Activated CD4-positive, alpha-beta memory T cell treated with anti-CD3 and anti-CD28 coated beads, Interleukin-2, amount 10 ng/mL, durations not matched to agents 7 days and 5 days (primary cell): ENCODE data around the gene SYCE3. TPM values are rescaled to one million over a fixed set of nuclear protein-coding genes. Genes with fewer than 3 reads are reported as not detected.

Source experiments
- CTCF ChIA-PET: fragments of 350-600 bp; sonication (Branson Sonifier 250); formaldehyde crosslinking; loops from one replicate; lab custom pipeline; 2021; ENCODE audit warnings: antibody characterized with exemption, inconsistent platforms; lab: Charles Lee
- POLR2A ChIA-PET: fragments of 350-600 bp; sonication (Branson Sonifier 250); formaldehyde crosslinking; loops from one replicate; lab custom pipeline; 2021; ENCODE audit warnings: antibody characterized with exemption; lab: Charles Lee
- DNase-seq: peaks from one replicate; pipeline ENCODE4 v3.0.0-alpha.2; 2020
- H3K27ac Mint-ChIP-seq: one replicate; pipeline ENCODE4 v1.8.0; 2021; ENCODE audit warnings: mild to moderate bottlenecking, mixed read lengths
- H3K27me3 Mint-ChIP-seq: one replicate; pipeline ENCODE4 v1.8.0; 2021; ENCODE audit warnings: mixed read lengths
- H3K36me3 Mint-ChIP-seq: one replicate; pipeline ENCODE4 v1.8.0; 2021; ENCODE audit warnings: low read depth, mixed read lengths
- H3K4me1 Mint-ChIP-seq: one replicate; pipeline ENCODE4 v1.8.0; 2021; ENCODE audit warnings: mixed read lengths
- H3K4me3 Mint-ChIP-seq: one replicate; pipeline ENCODE4 v1.8.0; 2021; ENCODE audit warnings: mild to moderate bottlenecking, mixed read lengths
- H3K9me3 Mint-ChIP-seq: one replicate; pipeline ENCODE4 v1.8.0; 2021; ENCODE audit warnings: mixed read lengths
- total RNA-seq, 2 experiments: library from RNA; stranded (reverse); gene quantifications; one replicate each; pipeline ENCODE4 v1.2.3, GENCODE V29; 2021

Gene SYCE3
- total RNA-seq, 2 experiments from 2014 or later: 0.58 to 0.71 TPM

DNA sequence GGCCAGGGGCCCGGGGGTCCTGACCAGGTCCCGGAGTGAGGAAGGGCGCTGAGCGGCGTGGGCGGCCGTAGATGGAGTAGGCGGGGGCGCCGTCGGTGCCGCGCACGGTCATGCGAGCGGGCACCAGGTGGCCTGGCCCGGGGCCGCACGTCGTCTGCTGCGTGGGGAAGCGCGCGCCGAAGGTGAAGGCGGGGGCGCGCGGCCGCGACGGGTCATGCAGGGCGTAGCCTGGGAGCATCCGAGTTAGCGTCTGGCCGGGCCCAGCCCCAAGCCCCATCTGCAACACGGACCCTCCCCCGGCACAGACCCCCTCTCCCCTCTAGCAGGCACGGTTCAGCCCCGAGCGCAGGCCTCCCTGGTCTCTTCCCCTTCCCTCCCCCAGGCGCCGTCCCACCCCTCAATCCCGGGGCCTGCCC is 31.2 kb downstream of the SYCE3 start:
- POLR2A ChIA-PET: interaction anchor here (0.8 to 12.1 kb wide), 15 partner anchors 7 to 341 kb away, joined by 3 to 583 read pairs (median 8); partner anchors contain the start of genes ADM2, CHKB, KLHDC7B and LMF2
- H3K27me3 Mint-ChIP-seq: no peaks in the 10 kb centered on the region
- no peaks in the 10 kb centered on the region for H3K9me3 Mint-ChIP-seq
- peak overlapping the region; percentile 98 for H3K27ac Mint-ChIP-seq
- CTCF ChIA-PET: interaction anchor here (0.9 to 2.4 kb wide), 4 partner anchors 7 to 31 kb away, joined by 3 to 7 read pairs (median 4); partner anchors contain the start of gene SYCE3
- H3K36me3 Mint-ChIP-seq: peaks cover 37% of the 10 kb centered on the region
- peak; percentile 83 for DNase-seq
- peak overlapping the region; percentile 95 for H3K4me3 Mint-ChIP-seq
- H3K4me1 Mint-ChIP-seq: peaks cover 58% of the 10 kb centered on the region

GRCh38 chr22:50530877-50531545 is 31.7 kb downstream of the SYCE3 start:
- ChIA-PET POLR2A (interaction anchor here (0.6 to 12.1 kb wide), 12 partner anchors 7 to 340 kb away, joined by 3 to 583 read pairs (median 11); partner anchors contain the start of genes CHKB, KLHDC7B, LMF2 and NCAPH2), CTCF (interaction anchor here (0.9 to 2.4 kb wide), 4 partner anchors 8 to 32 kb away, joined by 3 to 7 read pairs (median 4); partner anchors contain the start of gene SYCE3)
- peak; percentile 90 for DNase-seq
- peaks cover 37% of the 10 kb centered on the region for H3K36me3 Mint-ChIP-seq
- no peaks in the 10 kb centered on the region for H3K27me3 Mint-ChIP-seq
- peaks cover 53% of the 10 kb centered on the region for H3K4me1 Mint-ChIP-seq
- H3K4me3 Mint-ChIP-seq: peak overlapping the region; percentile 95
- H3K27ac Mint-ChIP-seq: peak overlapping the region; percentile 98
- no peaks in the 10 kb centered on the region for H3K9me3 Mint-ChIP-seq

DNA sequence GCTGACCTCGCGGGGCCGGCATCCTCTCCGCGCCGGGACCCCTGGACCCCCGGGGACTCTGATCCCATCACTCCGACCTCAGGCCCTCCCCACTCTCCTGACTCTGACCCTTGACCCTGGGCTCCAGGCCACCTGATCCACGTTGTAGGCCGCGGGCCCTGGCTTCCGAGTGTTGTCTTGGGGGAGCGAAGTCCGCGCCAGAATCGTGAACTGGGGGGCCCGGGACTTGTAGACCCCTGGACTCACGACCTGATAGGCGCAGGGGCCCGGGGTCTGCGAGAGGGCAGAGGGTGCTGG is 32.2 kb downstream of the SYCE3 start:
- H3K27ac Mint-ChIP-seq: peak overlapping the region; percentile 98
- no peaks in the 10 kb centered on the region for H3K9me3 Mint-ChIP-seq
- peak overlapping the region; percentile 95 for H3K4me3 Mint-ChIP-seq
- CTCF ChIA-PET: interaction anchor here (0.9 kb wide), 1 partner anchor 8 kb away, joined by 3 read pairs; no protein-coding TSS in a partner anchor
- H3K27me3 Mint-ChIP-seq: no peaks in the 10 kb centered on the region
- H3K4me1 Mint-ChIP-seq: peaks cover 51% of the 10 kb centered on the region
- no peak for DNase-seq
- H3K36me3 Mint-ChIP-seq: peaks cover 37% of the 10 kb centered on the region
- POLR2A ChIA-PET: interaction anchor here (0.6 to 12.1 kb wide), 10 partner anchors 8 to 340 kb away, joined by 3 to 583 read pairs (median 20); partner anchors contain the start of genes CHKB, KLHDC7B, LMF2 and NCAPH2

- Mint-ChIP-seq H3K4me3 (peak within 1 kb of the TSS; percentile 95), H3K27ac (peak within 1 kb of the TSS; percentile 98), H3K36me3 (peaks cover 37% of the 10 kb centered on the region), H3K4me1 (peaks cover 50% of the 10 kb centered on the region), H3K9me3 (no peaks in the 10 kb centered on the region), H3K27me3 (no peaks in the 10 kb centered on the region)
- ChIA-PET POLR2A (interaction anchor here (0.7 to 12.1 kb wide), 21 partner anchors 8 to 579 kb away, joined by 3 to 583 read pairs (median 4); partner anchors contain the start of genes ARSA, CHKB, KLHDC7B and LMF2), CTCF (interaction anchor here (1.0 to 6.0 kb wide), 5 partner anchors 12 to 91 kb away, joined by 4 to 150 read pairs (median 6); partner anchors contain the start of genes KLHDC7B, LMF2, NCAPH2 and SYCE3)
- peak; percentile 84 for DNase-seq
Observed at GRCh38 chr22:50529897-50530579, 32.7 kb downstream of the SYCE3 start, which contains the start of gene TYMP. Gene TYMP, minus strand, starts transcription at chr22:50530012. Its CDS starts 303 bp downstream, at chr22:50529709.

DNA sequence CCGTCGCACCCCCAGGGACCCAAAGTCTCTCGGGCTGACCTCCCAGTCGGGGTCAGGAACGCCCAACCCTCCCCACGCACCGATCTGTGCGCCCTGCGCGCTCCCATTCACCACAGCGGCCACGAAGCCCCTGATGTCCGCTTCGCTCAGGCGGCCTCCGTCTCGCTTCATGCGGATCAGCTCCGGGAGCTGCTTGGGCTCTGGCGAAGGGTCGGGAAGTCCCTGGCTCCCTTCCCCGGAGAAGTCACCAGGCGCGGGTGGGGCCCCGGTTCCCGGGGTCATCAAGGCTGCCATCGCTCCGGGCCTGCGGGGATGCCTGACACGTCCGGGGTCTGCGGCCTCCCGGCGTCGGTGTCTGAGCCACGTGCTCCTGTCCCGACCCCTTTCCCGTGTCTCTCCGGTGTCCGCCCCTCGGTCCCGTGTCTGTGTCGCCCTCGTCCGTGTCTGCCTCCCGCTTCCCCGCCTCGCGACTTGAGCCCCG is 33.3 kb downstream of the SYCE3 start:
- Mint-ChIP-seq H3K4me1 (peaks cover 53% of the 10 kb centered on the region), H3K9me3 (no peaks in the 10 kb centered on the region), H3K27ac (peak overlapping the region; percentile 89), H3K4me3 (peak overlapping the region; percentile 83), H3K27me3 (no peaks in the 10 kb centered on the region), H3K36me3 (peaks cover 42% of the 10 kb centered on the region)
- ChIA-PET CTCF (interaction anchor here (1.0 to 6.0 kb wide), 5 partner anchors 12 to 92 kb away, joined by 4 to 150 read pairs (median 6); partner anchors contain the start of genes KLHDC7B, LMF2, NCAPH2 and SYCE3), POLR2A (interaction anchor here (0.6 to 12.1 kb wide), 23 partner anchors 9 to 578 kb away, joined by 3 to 583 read pairs (median 4); partner anchors contain the start of genes ARSA, CHKB, KLHDC7B and LMF2)
- no peak for DNase-seq

- H3K4me1 Mint-ChIP-seq: peaks cover 49% of the 10 kb centered on the region
- no peaks in the 10 kb centered on the region for H3K27me3 Mint-ChIP-seq
- peak overlapping the region; percentile 83 for H3K4me3 Mint-ChIP-seq
- ChIA-PET POLR2A (interaction anchor here (0.6 to 12.1 kb wide), 16 partner anchors 9 to 277 kb away, joined by 3 to 583 read pairs (median 6); partner anchors contain the start of genes CHKB, HDAC10, LMF2 and NCAPH2), CTCF (interaction anchor here (1.4 to 6.0 kb wide), 4 partner anchors 13 to 92 kb away, joined by 4 to 150 read pairs (median 14); partner anchors contain the start of genes KLHDC7B, LMF2, NCAPH2 and SYCE3)
- no peaks in the 10 kb centered on the region for H3K9me3 Mint-ChIP-seq
- peak overlapping the region; percentile 89 for H3K27ac Mint-ChIP-seq
- no peak for DNase-seq
- H3K36me3 Mint-ChIP-seq: peaks cover 44% of the 10 kb centered on the region
Observed at GRCh38 chr22:50528682-50529415, 33.9 kb downstream of the SYCE3 start.

GRCh38 chr22:50527921-50528681 is 34.6 kb downstream of the SYCE3 start:
- ChIA-PET POLR2A (interaction anchor here (0.8 to 12.1 kb wide), 15 partner anchors 10 to 277 kb away, joined by 3 to 583 read pairs (median 9); partner anchors contain the start of genes CHKB, HDAC10, KLHDC7B and LMF2), CTCF (interaction anchor here (1.1 to 6.0 kb wide), 5 partner anchors 14 to 252 kb away, joined by 3 to 150 read pairs (median 7); partner anchors contain the start of genes KLHDC7B, LMF2 and SYCE3)
- no peaks in the 10 kb centered on the region for H3K9me3 Mint-ChIP-seq
- DNase-seq: no peak
- H3K4me1 Mint-ChIP-seq: peaks cover 48% of the 10 kb centered on the region
- H3K4me3 Mint-ChIP-seq: peak overlapping the region; percentile 83
- peaks cover 49% of the 10 kb centered on the region for H3K36me3 Mint-ChIP-seq
- H3K27ac Mint-ChIP-seq: peak overlapping the region; percentile 89
- H3K27me3 Mint-ChIP-seq: no peaks in the 10 kb centered on the region

DNA sequence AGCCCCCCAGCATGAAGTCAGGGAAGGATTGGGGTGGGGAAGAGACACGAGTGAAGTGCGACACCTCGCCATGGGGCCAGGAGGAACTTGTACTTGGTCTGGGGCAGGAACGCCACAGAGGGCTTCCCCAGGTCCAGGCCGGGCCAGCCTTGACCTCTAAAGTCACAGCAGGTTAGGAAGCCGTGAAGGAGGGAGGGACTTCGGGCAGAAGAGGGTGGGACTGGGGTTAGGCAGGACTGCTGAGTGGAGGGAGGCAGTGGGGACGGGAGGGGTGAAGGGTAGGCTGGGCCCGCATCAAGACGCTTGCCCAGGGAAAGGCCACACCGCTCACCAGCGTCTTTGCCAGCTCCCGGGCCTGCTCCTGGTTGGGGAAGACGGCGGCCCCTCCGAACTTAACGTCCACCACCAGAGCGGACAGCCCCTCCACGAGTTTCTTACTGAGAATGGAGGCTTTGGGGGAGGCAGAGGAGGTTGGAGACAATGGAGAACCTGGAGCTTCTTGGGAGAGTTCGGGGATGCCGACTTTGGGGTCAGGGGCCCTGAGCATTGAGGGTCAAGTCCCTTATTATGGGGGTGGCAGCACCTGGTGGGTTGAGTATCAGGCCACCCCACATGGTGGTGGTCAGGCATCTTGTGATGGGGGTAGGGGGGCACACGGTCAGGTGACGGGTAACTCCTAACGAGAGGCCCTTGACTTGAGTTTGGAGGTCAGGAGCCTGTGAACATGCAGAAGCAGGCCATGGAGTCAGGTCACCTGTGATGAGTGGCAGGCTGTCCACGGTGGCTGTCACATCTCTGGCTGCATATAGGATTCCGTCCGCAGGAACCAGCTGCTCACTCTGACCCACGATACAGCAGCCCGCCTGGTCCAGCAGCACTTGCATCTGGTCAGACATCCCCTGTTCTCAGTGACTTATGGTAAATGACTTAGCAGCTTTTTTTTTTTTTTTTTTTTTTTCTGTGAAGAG is 35.6 kb downstream of the SYCE3 start:
- H3K9me3 Mint-ChIP-seq: no peaks in the 10 kb centered on the region
- DNase-seq: peak; percentile 69
- peaks cover 43% of the 10 kb centered on the region for H3K4me1 Mint-ChIP-seq
- POLR2A ChIA-PET: interaction anchor here (0.7 to 12.1 kb wide), 12 partner anchors 11 to 94 kb away, joined by 3 to 583 read pairs (median 18); partner anchors contain the start of genes CHKB, KLHDC7B, LMF2 and NCAPH2
- H3K4me3 Mint-ChIP-seq: peak overlapping the region; percentile 83
- peak overlapping the region; percentile 89 for H3K27ac Mint-ChIP-seq
- H3K36me3 Mint-ChIP-seq: peaks cover 48% of the 10 kb centered on the region
- no peaks in the 10 kb centered on the region for H3K27me3 Mint-ChIP-seq
- CTCF ChIA-PET: interaction anchor here (0.6 to 6.0 kb wide), 7 partner anchors 15 to 251 kb away, joined by 3 to 150 read pairs (median 4); partner anchors contain the start of genes KLHDC7B, LMF2 and SYCE3

GRCh38 chr22:50526108-50526833 is 36.4 kb downstream of the SYCE3 start:
- Mint-ChIP-seq H3K9me3 (no peaks in the 10 kb centered on the region), H3K36me3 (peaks cover 47% of the 10 kb centered on the region), H3K4me1 (peaks cover 43% of the 10 kb centered on the region), H3K27ac (peak overlapping the region; percentile 89), H3K27me3 (no peaks in the 10 kb centered on the region), H3K4me3 (peak overlapping the region; percentile 83)
- CTCF ChIA-PET: interaction anchor here (0.7 to 6.0 kb wide), 40 partner anchors 9 to 339 kb away, joined by 3 to 150 read pairs (median 5); partner anchors contain the start of genes ARSA, CHKB, CPT1B and HDAC10
- POLR2A ChIA-PET: interaction anchor here (0.6 to 12.1 kb wide), 40 partner anchors 9 to 554 kb away, joined by 3 to 583 read pairs (median 6); partner anchors contain the start of genes ARSA, CHKB, CPT1B and HDAC10
- peak; percentile 89 for DNase-seq
